HepG2 (cell line): ENCODE measurements around the gene DLX5. TPM values are rescaled to one million over a fixed set of nuclear protein-coding genes. Genes with fewer than 3 reads are reported as not detected.

Experiments used
- CENPT ChIP-seq: sonication (generic); formaldehyde crosslinking; IDR thresholded peaks from 2 replicates; pipeline ENCODE4 v1.8.0; 2022; ENCODE audit warnings: low read depth, mild to moderate bottlenecking, moderate library complexity, missing genetic modification reagents
- HOMEZ ChIP-seq: IDR thresholded peaks from 2 replicates; pipeline ENCODE4 v1.6.1; 2016; ENCODE audit warnings: low read depth
- LCORL ChIP-seq, 2 experiments: fragments of 450-650 bp in 1 of 2; sonication (generic) in 1 of 2; formaldehyde crosslinking in 1 of 2; IDR thresholded peaks; 2 replicates each; pipeline versions ENCODE4 v1.5.0 to v1.6.1; 2017 to 2020; ENCODE audit warnings: antibody characterized with exemption in 1 of 2, missing genetic modification reagents in 1 of 2
- NR2F1 ChIP-seq, 2 experiments: fragments of 450-650 bp in 1 of 2; formaldehyde crosslinking in 1 of 2; IDR thresholded peaks; 2 replicates each; pipeline versions ENCODE4 v1.5.0 to v1.6.1; 2016 to 2020; ENCODE audit warnings: mild to moderate bottlenecking in 1 of 2, missing compliant biosample characterization in 1 of 2, missing genetic modification reagents in 1 of 2, moderate library complexity in 1 of 2
- RAD21 ChIP-seq: fragments of 450-650 bp; formaldehyde crosslinking; IDR thresholded peaks from 2 replicates; pipeline ENCODE4 v1.5.0; 2020; ENCODE audit warnings: mild to moderate bottlenecking
- REXO4 ChIP-seq: sonication (generic); formaldehyde crosslinking; IDR thresholded peaks from 2 replicates; pipeline ENCODE4 v1.8.0; 2022; ENCODE audit warnings: missing genetic modification reagents, mild to moderate bottlenecking, borderline replicate concordance
- SP1 ChIP-seq, 2 experiments: fragments of 450-650 bp in 1 of 2; sonication (generic) in 1 of 2; formaldehyde crosslinking in 1 of 2; IDR thresholded peaks; 2 replicates each; pipeline versions ENCODE4 v1.4.0 to v1.6.1; 2016 to 2020; ENCODE audit warnings: missing genetic modification reagents in 1 of 2
- ZC3H13 ChIP-seq: sonication (generic); formaldehyde crosslinking; IDR thresholded peaks from 2 replicates; pipeline ENCODE4 v1.8.1; 2023; ENCODE audit warnings: mild to moderate bottlenecking, missing genetic modification reagents, moderate library complexity
- ZNF281 ChIP-seq: sonication (generic); formaldehyde crosslinking; IDR thresholded peaks from 2 replicates; pipeline ENCODE4 v1.4.0; 2020; ENCODE audit warnings: missing genetic modification reagents, borderline replicate concordance
- ZNF383 ChIP-seq: sonication (generic); formaldehyde crosslinking; IDR thresholded peaks from 2 replicates; pipeline ENCODE4 v1.4.0; 2020; ENCODE audit warnings: missing genetic modification reagents, mild to moderate bottlenecking, borderline replicate concordance
- ZNF543 ChIP-seq: sonication (generic); formaldehyde crosslinking; IDR thresholded peaks from 2 replicates; pipeline ENCODE4 v1.4.0; 2020; ENCODE audit warnings: mild to moderate bottlenecking, missing genetic modification reagents
- ZNF564 ChIP-seq: sonication (generic); formaldehyde crosslinking; IDR thresholded peaks from 2 replicates; pipeline ENCODE4 v1.8.1; 2023; ENCODE audit warnings: mild to moderate bottlenecking, missing genetic modification reagents
- ZSCAN12 ChIP-seq: sonication (generic); formaldehyde crosslinking; IDR thresholded peaks from 2 replicates; pipeline ENCODE4 v1.9.0; 2021; ENCODE audit warnings: mild to moderate bottlenecking, missing genetic modification reagents
- polyA plus RNA-seq, 8 experiments: library from polyadenylated mRNA; depleted of rRNA in 3 of 8; stranded (reverse) in 7 of 8; unstranded in 1 of 8; fragments of >200 nt; fragmentation: Illumina TruSeq in 4 of 8; extraction: Trizol in 4 of 8; gene quantifications; 2 replicates each; pipeline versions ENCODE4 v1.2.1 to v1.2.3, GENCODE V29; 2011 to 2016; ENCODE audit warnings: low read depth in 4 of 8, missing spikeins in 1 of 8, mixed read lengths in 1 of 8; ENCODE audit not compliant: insufficient read depth in 1 of 8
- total RNA-seq, 5 experiments: library from RNA; depleted of rRNA; stranded (reverse); fragments of >200 nt; fragmentation: Illumina TruSeq; extraction: Trizol; gene quantifications; 2 replicates each; pipeline ENCODE4 v1.2.3, GENCODE V29; 2016; ENCODE audit warnings: low read depth in 1 of 5
- TF ChIP-seq, protein P1 (sequence below): sonication (generic); formaldehyde crosslinking; IDR thresholded peaks from 2 replicates; pipeline ENCODE4 v1.8.1; 2023; ENCODE audit warnings: mild to moderate bottlenecking, missing genetic modification reagents, borderline replicate concordance

DLX5 gene
- total and polyA plus RNA-seq, 2 of the 13 experiments (the other 11 are each of a cell fraction or from before 2014, with no cell fraction given): not detected

GRCh38 chr7:97006055-97006815 lies 18.4 kb downstream of the DLX5 start (continued):
- peak; percentile 43 for TF ChIP-seq ZNF281 (CRISPR knock-in tag)
- TF ChIP-seq ZC3H13 (CRISPR knock-in tag): 0 out of 2 replicates have a peak, but pooled peaks have one; percentile 52
- TF ChIP-seq SP1 (IDR thresholded peaks at IDR 0.05): no peak
- peak; percentile 16; the same call in 1 of the 2 replicates for TF ChIP-seq SP1 (CRISPR knock-in tag; IDR thresholded peaks at IDR 0.05)
- TF ChIP-seq NR2F1 (CRISPR knock-in tag; IDR thresholded peaks at IDR 0.05): no peak
- TF ChIP-seq ZNF383: no peak
- 0 out of 2 replicates have a peak, but pooled peaks have one; percentile 13 for TF ChIP-seq ZNF564 (CRISPR knock-in tag)
- no peak for TF ChIP-seq CENPT (CRISPR knock-in tag)
- TF ChIP-seq, protein P1, sequence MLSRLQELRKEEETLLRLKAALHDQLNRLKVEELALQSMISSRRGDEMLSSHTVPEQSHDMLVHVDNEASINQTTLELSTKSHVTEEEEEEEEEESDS (CRISPR knock-in tag): no peak
- no peak for TF ChIP-seq REXO4
- no peak for TF ChIP-seq LCORL (IDR thresholded peaks at IDR 0.05)
- TF ChIP-seq LCORL (CRISPR knock-in tag; IDR thresholded peaks at IDR 0.05): no peak
- no peak for TF ChIP-seq HOMEZ (CRISPR knock-in tag)
- no peak for TF ChIP-seq ZNF543 (CRISPR knock-in tag)
- TF ChIP-seq ZSCAN12 (CRISPR knock-in tag): no peak
- no peak; the same call in 1 of the 2 replicates for TF ChIP-seq RAD21 (CRISPR knock-in tag)
